ENCODE data around the gene XRCC5. TPM values are rescaled to one million over a fixed set of nuclear protein-coding genes. Genes with fewer than 3 reads are reported as not detected.

The XRCC5 gene
- polyA plus RNA-seq, 12 donors = 138 to 218 (median 182) TPM; not detected in 1

DNA sequence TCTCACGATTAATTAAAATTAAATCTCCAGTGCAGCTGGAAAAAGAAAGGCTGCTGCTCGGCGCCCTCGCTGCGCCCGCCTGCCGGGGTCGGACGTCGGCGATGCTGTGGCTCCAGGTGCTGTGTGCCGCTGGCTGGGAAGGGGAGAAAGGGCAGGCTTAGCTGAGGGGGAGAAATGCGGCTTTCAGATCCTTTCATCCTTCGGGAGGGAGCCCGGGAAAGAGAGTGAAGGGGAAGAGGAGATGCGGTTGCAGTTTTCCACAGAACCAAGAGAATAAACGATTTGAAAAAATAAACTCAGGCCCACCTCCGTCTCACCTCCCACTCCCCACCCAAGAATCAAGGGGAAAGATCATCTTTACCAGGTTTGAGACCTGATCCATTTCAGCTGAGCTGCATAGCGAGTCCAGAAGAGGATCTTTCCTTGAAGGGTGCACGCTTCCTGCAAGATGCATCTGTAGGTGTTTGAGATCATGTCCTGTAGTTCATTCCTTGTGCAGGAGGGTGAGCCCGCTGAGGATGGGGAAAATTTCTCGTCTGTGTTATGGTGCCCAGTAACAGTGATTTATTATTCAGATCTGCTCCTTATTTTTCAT is 26.9 kb upstream of the XRCC5 start:
- DNase-seq = no peak

DNA sequence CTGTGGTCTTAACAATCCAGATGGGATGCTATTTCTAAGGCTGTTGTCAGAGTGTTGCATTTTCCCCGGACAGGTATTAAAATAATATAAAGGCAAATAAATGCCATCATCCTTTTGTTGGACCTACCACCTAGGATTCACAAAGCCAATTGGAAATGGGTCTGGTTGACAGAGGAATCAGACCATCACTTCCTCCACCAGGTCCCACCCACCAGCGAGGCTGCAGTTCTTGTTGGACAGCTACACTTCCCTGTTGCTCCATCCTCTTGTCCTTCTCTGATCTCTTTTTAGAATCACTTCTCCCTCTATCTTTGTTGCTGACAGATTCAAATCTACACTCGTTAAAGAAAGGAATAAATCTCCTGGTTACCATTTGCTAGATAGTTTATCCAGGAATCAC is 26.3 kb upstream of the XRCC5 start:
- no peak for DNase-seq

DNA sequence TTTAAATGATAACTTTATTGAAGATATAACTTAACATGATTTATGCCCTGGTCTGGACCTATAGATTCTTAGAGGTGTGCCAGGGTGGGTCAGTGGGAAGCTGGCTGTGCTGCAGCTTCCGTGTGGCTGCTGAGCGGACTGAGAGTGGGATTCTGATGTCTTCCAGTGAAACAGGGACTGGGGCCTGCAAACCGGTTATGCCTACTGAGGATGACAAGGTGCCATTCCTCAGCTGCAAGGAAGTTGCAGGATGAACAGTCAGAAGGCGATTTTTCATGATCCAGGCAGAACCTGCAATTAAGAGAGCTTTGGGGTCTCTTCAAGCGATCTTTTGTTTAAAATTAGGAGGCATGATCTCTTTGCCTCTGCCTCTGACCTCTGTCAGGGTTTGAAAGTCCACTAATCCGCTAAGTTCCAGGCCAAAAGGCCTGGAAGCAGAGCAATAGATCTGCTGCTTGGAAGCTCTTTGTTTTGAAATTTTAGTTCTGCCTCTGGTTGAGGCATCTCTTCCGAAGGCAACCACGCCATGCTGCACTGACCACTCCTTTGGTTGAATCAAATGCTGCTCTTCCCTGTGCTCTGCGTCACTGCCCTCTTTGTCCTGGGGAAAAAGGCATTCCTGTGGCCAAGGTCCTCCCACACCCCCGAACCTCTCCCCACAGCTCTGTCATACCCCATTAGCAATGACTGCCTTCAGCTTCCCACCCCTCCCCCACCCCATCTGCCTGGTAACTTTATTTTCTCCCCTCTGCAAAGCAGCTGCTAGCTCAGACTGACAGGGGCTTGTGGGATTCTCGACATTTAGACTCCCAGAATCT is 25.5 kb upstream of the XRCC5 start:
- DNase-seq = peak; percentile 38

DNA sequence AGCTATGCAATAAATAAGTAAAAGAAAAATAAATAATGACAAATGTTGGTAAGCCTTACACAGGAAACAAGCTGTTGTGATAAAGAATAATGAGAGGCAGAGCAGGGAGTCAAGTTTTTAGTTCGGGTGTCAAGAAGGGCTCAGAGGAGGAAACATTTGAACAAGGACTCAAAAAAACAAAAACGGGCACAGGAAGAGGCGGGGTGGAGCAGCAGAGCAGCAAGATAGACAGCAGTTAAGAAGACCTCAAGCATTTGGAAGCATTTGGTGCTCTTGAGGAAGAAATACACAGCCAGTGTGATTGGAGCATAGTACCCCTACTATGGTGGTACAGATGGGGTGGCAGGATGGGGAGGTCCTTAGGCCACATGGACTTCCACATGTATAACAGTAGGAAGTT is 24.6 kb upstream of the XRCC5 start:
- no peak for DNase-seq

DNA sequence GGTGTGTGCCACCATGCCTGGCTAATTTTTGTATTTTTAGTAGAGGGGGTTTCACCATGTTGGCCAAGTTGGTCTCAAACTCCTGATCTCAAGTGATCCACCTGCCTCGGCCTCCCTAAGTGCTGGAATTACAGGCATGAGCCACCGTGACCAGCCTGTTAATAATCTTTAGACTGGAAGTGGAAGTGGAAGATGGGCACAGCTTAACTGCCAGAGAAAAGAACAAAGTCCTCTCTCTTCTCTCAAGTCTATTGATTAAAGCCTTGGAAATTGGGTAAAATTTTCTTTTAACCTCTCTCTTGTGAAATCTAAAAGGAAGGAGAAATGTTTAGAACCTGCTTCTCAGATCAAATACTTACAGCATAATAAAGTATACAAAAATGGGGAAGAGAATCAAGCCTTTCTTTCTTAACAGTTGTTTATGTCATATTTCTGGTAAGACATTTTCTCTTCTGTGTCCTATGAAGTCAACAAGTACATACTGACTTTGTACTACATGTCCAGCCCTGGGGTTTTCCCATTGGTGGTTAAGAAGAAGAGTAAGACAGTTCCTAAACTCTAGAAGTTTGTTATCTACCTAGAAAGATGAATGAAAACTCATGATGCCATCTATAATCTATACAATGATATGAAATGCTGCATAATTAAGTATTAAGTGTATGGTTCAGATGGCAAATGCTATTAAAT is 22.8 kb upstream of the XRCC5 start:
- DNase-seq = no peak

DNA sequence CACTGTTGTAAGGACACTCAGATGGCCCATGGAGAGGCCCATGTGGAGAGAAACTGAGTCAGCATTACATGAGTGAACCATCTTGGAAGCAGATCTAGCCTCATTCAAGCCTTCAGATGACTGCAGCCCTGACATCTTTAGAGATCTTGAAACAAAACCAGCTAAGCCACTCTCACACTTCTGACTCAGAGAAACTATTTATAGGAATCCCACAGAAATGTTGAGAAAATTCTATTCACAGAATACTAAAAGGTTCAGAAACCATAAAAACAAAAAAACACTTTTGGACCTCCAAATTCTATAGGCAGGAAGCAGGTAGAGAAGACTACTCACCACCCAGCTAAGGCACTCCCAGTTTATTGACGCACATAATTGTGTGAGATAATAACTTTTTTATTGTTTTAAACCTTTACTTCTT is 18.8 kb upstream of the XRCC5 start:
- DNase-seq = no peak

DNA sequence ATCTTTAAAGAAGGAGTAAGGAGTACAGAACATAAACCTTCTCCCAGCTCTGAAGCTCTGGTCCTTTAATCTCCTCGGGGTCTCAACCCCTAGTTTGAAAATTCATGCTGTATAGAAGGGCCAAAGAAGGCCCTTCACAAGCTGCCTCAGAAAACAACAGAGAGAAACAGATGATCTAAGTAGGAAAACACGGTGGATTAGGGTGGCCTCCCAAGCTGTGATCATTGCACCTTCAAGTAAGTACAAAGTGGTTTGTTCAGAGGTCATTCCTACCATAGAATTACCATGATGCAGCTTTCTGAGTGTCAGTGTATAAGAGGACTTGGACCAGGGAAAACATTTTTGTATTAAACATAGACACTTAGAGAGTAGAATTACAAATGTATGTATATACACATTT is 16.5 kb upstream of the XRCC5 start:
- DNase-seq = no peak

DNA sequence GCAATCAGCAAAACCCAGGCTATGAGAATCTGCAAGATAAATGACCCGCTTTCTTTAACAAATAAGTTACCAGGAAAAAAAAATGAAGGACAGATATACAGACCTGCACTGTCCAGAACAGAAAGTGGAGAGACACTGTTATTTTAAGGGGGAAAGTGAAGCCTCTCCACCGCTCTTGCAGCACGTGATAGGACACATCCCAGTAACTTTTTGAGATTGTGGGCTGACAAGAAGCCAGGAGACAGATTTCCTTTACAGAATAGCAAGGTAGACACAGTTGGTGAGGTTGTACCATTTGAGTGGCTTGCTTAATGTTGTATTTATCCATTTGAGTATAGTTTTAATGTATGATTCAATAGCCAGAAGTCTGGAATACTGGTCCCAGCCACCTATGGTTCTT is 14.4 kb upstream of the XRCC5 start:
- DNase-seq = no peak

DNA sequence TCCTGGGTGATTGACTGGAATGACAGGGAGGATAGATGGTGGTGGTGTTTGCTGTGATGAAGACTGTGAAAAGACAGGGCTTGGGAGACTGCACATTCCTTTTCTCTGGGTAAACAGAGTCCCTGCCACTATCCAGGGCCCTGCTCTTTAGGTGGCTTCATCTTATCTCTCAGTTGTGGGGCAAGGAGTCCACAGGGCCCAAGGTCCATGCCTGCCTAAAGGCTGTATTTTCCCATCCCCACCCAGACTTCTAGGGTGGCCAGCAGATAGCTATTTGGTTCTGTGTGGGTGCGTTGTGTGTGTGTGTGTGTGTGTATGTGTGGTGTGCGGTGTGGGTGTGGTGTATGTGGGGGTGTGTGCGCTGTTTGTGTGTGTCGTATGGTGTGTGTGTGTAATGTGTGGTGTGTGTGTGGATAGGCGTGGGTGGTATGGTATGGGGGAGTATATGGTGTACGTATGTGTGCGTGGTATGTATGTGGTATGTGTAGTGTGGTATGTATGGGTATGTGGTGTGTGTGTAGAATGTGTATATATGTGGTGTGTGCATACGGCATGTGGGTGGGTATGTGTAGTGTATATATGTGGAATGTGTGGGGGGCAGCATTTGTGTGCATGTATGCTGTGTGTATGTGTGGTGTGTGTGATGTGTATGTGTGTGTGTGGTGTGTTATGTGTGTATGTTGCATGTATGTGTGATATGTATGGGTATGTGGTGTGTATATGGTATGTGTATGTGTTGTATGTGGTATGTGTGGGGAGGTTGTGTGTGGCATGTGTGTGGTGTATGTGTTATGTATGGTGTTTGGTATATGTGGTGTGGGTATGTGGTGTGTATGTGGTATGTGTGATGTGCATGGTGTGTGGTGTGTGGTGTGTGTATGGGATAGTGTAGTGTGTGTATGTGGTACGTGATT is 10.5 kb upstream of the XRCC5 start:
- no peak for DNase-seq

DNA sequence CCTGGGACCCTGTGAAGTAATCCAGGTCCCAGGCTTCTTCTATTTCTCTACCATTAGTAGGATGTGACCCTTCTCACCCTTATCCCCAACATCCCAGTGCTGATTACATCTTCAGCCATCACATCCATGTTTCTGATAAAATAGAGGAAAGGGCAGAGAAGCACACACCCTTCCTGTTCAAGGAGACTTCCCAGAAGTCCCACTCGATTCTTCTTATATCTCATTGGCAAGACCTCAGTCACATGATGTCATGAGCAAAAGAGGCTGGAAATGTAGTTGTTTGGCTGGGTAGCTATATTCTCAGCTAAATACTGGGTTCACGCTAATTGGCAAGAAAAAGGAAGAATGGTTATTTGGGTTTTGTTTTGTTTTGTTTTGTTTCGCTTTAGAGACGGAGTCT is 8.0 kb upstream of the XRCC5 start:
- DNase-seq = no peak

DNA sequence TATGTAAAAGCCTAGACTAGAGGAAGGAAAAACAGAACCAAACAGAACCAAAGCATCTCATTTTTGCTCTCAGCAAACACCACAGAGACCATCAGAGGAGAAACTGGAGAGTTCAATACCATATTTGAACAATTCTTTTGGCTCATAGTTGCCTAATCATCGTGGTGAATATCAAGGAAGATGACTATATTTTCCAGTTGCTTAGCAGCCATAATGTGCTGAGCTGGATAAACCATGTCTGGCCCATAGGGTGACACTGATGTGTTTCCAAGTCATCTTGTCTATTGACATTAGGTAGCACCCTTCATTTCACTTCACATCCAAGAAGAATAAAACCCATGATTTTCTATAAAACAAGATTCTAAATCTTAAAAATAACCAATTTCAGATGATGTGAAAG is 5.9 kb upstream of the XRCC5 start:
- no peak for DNase-seq

DNA sequence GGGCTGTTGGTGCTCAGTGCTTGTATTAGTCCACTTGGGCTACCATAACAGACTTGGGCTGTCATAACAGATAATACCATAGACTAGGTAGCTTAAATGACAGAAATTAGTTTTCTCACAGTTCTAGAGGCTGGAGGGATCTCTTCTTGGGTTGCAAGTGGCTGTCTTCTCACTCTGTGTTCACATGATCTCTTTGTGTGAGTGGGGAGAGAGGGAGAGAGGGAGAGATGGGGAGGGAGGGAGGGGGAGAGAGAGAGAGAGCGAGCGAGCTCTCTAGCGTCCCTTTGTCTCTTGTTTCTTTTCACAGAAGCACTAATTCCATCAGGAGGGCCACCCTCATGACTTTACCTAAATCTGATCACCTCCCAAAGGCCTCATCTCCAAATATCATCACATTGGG is 4.5 kb upstream of the XRCC5 start:
- DNase-seq = no peak

DNA sequence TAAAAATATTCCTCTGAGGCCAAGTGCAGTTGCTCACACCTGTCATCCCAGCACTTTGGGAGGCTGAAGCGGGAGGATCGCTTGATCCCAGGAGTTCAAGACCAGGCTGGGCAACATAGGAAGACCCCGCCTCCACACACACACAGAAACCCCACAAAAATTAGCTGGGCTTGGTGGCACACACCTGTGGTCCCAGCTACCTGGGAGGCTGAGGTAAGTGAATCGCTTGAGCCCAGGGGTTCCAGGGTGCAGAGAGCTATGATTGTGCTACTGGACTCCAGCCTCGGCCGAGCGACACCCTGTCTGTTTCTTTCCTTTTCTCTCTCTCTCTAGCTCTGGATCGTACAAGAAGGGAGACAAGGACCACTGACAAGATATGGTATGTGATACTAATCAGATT is 1.8 kb upstream of the XRCC5 start:
- DNase-seq = no peak

DNA sequence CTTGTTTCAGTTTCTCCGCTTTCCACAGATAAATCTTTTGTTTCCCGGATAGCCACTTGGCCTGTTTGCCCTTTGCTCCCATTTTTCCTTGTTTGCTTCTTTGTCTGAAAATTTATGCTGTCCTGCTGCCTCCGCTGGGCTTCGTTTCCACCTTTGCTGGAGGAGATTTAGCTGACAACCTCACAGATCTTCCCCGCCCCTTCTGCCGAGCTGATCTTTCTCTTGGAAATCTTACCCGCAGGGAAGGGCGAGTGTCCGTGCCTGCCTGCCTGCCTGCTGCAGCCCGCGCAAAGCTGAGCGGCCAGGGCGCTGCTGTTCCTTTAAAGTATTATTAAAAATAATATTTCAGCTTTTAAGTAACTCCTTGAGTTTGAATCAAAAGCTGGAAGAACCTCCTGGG is 1.4 kb upstream of the XRCC5 start:
- DNase-seq = no peak

DNA sequence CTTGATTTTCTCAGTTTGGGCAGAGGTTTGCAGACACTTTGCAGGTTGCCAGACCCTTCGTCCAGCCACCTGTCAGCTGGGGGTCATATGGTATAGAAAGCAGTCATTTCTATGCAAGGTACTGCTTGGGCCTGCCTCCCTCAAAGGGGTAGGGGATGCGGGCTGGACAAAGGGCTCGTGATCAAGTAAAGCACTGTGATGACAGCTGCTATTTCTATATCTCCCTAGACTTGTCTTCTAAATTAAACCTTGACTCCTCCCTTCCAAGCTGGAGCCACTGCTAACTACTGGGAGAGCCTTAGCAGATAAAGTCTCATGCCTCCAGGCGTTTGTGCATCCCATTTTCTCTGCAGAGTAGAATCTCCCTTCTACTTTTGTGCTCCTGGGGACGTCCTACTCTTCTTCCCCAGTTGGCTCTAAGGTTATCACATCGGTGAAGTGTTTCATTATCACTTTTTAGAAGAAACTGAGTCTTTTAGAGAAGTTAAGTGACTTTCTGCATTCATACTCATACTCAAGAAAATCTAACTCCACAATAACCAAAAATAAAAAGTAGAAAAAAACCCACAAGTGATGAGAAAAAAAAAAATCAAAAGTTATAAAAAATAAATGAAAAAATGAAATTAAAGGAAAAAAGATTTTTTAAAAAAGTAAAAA is 710 bp upstream of the XRCC5 start:
- no peak for DNase-seq

DNA sequence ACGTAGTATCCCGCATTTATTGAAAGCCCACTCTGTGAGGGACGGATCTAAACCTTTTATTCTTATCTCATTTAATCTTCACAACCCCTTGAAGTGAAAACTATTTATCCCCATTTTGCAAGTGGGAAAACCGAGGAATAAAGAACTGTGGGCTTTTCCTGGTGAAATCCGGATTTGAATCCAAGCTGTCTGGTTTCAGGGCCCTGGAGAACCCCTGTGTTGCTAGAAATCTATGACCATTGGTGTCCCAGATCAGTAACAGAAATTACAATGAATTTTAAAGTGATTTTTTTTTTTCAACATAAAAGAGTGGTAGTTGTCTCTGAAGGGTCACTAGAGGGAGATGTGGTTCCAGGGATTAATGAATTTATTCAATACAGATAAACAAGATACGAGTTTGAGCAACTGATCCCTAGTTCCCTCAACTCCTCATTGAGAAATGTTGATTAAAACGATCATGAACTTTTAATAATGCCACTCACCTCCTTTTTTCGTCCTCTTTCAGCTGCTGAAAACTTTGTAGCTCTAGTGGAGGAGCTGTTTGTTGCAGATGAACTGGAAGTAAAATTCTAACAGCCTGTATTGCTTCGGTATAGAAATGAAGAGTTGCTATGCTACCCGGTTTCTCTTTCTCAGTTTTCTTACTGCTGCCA is 940 bp downstream of the XRCC5 start:
- DNase-seq = no peak

DNA sequence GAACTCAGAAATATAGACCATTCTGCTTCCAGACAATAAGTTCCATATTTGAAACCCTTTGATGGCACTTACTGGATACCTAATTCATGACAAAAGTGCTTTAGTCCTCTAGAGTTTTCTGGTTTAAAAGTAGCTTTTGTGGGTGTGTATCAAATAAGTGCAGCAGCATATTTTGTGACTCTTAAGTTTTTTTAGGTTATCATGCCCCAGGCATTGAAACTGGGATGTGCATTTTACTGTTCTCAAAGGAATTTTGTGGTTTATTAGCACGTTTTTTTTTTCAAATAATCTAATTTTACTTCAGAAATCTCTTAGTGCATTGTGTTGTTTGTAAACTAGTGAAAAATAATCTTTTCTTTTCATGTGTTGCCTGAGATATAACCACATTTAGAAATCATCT is 1.5 kb downstream of the XRCC5 start:
- DNase-seq = no peak

DNA sequence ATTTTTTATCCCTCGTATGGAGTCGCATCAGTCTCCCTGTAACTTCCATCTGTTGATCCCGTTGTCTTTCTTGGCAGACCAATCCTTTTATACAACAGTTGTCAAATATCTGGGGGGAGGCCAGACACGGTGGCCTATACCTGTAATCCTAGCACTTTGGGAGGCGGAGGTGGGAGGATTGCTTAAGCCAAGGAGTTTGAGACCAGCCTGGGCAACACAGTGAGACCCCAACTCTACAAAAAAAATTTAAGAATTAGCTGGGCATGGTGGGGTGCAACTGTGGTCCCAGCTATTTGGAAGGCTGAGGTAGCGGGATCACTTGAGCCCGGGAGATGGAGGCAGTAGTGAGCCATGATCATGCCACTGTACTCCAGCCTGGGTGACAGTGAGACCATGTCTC is 2.0 kb downstream of the XRCC5 start:
- no peak for DNase-seq

DNA sequence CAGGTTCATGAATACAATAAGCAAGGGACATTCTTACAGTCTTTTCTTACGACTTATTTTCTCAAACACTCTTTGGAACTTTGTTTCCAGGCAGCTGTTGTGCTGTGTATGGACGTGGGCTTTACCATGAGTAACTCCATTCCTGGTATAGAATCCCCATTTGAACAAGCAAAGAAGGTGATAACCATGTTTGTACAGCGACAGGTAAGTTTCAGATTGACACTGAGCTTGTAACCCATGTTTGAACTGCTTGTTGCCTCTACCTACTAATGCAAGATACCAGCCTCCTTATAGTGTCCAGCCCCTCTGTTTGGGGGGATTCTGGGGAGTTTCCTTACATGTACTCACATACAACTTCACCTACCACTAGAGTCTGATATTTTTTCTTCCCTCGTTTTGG is 3.8 kb downstream of the XRCC5 start:
- DNase-seq = no peak

DNA sequence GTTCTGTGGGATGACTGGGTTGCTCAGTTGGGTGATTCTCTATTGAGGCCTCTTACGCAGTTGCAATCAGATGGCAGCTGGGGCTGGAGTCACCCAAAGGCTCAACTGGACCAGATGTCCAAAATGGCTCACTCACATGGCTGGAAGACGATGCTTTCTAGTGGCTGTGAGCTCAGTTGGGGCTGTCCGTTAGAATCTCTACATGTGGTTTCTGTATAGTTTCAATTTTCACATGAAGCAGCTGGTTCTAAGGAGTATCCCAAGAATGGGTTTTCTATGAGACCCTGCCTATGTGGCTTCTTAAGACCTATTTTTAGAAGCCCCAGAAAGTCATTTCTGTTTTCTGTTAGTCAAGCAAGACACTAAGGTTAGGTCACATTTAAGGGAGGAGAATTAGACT is 4.4 kb downstream of the XRCC5 start:
- DNase-seq = no peak

DNA sequence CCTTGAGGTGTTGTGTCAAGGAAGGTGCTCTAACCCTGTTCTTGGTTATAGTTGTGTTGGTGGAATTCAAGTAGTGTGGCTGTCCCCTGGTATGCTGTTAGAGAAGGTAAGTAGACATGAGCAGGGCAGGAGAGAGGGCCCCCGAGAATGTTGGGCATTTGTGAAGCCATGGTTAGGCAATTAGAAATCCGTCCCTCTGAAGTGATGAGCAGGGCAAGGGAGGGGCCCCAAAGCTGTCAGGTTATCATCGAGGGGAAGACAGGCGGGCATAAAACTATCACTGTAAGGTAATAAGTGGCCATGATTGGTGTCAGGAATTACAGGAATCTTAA is 5.2 kb downstream of the XRCC5 start:
- DNase-seq = no peak

Data from muscle of arm (tissue), 12 donors.